Panc1 (cell line): ENCODE data around the gene ALKBH2.

Experiments used
- CTCF ChIP-seq: fragments of 450-650 bp; IDR thresholded peaks from 2 replicates; pipeline ENCODE4 v1.5.1; 2017; ENCODE audit warnings: mild to moderate bottlenecking
- POLR2AphosphoS5 ChIP-seq: IDR thresholded peaks from 2 replicates; pipeline ENCODE4 v1.6.1; 2012; ENCODE audit warnings: mild to moderate bottlenecking, low read depth, low read length, moderate library complexity
- REST ChIP-seq, 2 experiments: IDR thresholded peaks; 2 replicates each; pipeline ENCODE4 v1.6.1; 2011 to 2012; ENCODE audit warnings: low read depth in 2 of 2, control low read depth in 1 of 2, low read length in 1 of 2, mild to moderate bottlenecking in 1 of 2, moderate library complexity in 1 of 2; ENCODE audit not compliant: insufficient read depth in 1 of 2
- SIN3A ChIP-seq: IDR thresholded peaks from 2 replicates; pipeline ENCODE4 v1.6.1; 2012; ENCODE audit warnings: low read depth, mild to moderate bottlenecking, low read length, moderate library complexity, borderline replicate concordance; ENCODE audit not compliant: insufficient read depth
- TCF7L2 ChIP-seq: IDR thresholded peaks from 2 replicates; pipeline ENCODE4 v1.6.1; 2011; ENCODE audit warnings: mild to moderate bottlenecking, low read depth, low read length, inconsistent platforms

- TF ChIP-seq CTCF: no peak
- TF ChIP-seq POLR2AphosphoS5: no peak
- no peak for TF ChIP-seq REST (IDR thresholded peaks at IDR 0.05; ENCODE audit: insufficient read depth in 1 of 2, low read depth in 2 of 2, low read length in 1 of 2)
- no peak for TF ChIP-seq SIN3A
- TF ChIP-seq TCF7L2: no peak
Observed at GRCh38 chr12:109105176-109105575, 11.9 kb upstream of the ALKBH2 start.
